HG03045 (cell line): Measurements from ENCODE around the gene NF1.
"Not testable (repeated sequence)": the region's sequence is repeated elsewhere in the genome, so short reads cannot be mapped to it uniquely, and the experiment has no call there.

ENCODE experiments used
- ATAC-seq: cut with Tn5 transposase; IDR thresholded peaks from one replicate; pipeline ENCODE4 v1.9.1; 2021; ENCODE audit warnings: mild to moderate bottlenecking, moderate library complexity; ENCODE audit not compliant: unreplicated experiment

The NF1 gene

GRCh38 chr17:31379597-31380205 is 284.9 kb downstream of the NF1 start:
- no peak for ATAC-seq

GRCh38 chr17:31381165-31381668 is 286.4 kb downstream of the NF1 start:
- ATAC-seq: no peak

- ATAC-seq: not testable (repeated sequence)
Measured at GRCh38 chr17:31382668-31383275, 288.0 kb downstream of the NF1 start.

- ATAC-seq: not testable (repeated sequence)
Measured at GRCh38 chr17:31383488-31383887, 288.7 kb downstream of the NF1 start.

GRCh38 chr17:31385428-31386285 is 290.9 kb downstream of the NF1 start:
- ATAC-seq: no peak

GRCh38 chr17:31386542-31387075 is 291.8 kb downstream of the NF1 start:
- no peak for ATAC-seq

GRCh38 chr17:31387438-31387837 is 292.7 kb downstream of the NF1 start:
- no peak for ATAC-seq

GRCh38 chr17:31388351-31388750 is 293.6 kb downstream of the NF1 start:
- no peak for ATAC-seq

GRCh38 chr17:31388770-31389656 is 294.2 kb downstream of the NF1 start:
- no peak for ATAC-seq

GRCh38 chr17:31389657-31390381 is 295.0 kb downstream of the NF1 start:
- no peak for ATAC-seq

- ATAC-seq: no peak
Measured at GRCh38 chr17:31390426-31390747, 295.6 kb downstream of the NF1 start.

GRCh38 chr17:31390748-31391495 is 296.1 kb downstream of the NF1 start:
- ATAC-seq: no peak

- no peak for ATAC-seq
Measured at GRCh38 chr17:31391496-31391949, 296.7 kb downstream of the NF1 start, which contains the start of gene RAB11FIP4. Gene RAB11FIP4, plus strand, starts transcription at chr17:31391675. Its CDS starts 178 bp downstream, at chr17:31391853.

GRCh38 chr17:31392002-31392855 is 297.5 kb downstream of the NF1 start:
- ATAC-seq: no peak

- ATAC-seq: no peak
Measured at GRCh38 chr17:31392856-31393748, 298.3 kb downstream of the NF1 start.

- ATAC-seq: no peak
Measured at GRCh38 chr17:31393749-31394146, 299.0 kb downstream of the NF1 start.

- no peak for ATAC-seq
Measured at GRCh38 chr17:31394544-31394943, 299.8 kb downstream of the NF1 start.
